ENCODE measurements around the gene ORAI3.

DNA sequence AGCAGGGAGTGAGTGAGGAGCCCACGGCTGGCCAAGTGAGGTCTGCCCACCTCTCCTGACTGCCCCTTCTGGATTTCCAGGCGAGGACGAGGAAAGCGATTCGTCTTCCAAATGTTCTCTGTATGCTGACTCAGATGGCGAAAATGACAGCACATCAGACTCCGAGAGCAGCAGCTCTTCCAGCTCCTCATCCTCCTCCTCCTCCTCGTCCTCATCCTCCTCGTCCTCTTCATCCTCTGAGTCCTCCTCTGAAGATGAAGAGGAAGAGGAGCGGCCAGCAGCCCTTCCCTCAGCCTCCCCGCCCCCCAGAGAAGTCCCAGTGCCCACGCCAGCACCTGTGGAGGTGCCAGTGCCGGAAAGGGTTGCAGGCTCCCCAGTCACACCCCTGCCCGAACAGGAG, 22.4 kb downstream of the ORAI3 start:
- TF ChIP-seq, protein P1, sequence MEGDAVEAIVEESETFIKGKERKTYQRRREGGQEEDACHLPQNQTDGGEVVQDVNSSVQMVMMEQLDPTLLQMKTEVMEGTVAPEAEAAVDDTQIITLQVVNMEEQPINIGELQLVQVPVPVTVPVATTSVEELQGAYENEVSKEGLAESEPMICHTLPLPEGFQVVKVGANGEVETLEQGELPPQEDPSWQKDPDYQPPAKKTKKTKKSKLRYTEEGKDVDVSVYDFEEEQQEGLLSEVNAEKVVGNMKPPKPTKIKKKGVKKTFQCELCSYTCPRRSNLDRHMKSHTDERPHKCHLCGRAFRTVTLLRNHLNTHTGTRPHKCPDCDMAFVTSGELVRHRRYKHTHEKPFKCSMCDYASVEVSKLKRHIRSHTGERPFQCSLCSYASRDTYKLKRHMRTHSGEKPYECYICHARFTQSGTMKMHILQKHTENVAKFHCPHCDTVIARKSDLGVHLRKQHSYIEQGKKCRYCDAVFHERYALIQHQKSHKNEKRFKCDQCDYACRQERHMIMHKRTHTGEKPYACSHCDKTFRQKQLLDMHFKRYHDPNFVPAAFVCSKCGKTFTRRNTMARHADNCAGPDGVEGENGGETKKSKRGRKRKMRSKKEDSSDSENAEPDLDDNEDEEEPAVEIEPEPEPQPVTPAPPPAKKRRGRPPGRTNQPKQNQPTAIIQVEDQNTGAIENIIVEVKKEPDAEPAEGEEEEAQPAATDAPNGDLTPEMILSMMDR (IDR thresholded peaks at IDR 0.05 in 4 of 5, conservative IDR thresholded peaks at IDR 0.05 in 1 of 5) = no peak
- TF ChIP-seq POLR2A (IDR thresholded peaks at IDR 0.05) = no peak

All from gastrocnemius medialis (tissue), 4 donors.